H1 (cell line): Measurements from ENCODE around the gene PSMB4. TPM values are rescaled to one million over a fixed set of nuclear protein-coding genes. Genes with fewer than 3 reads are reported as not detected.
A peak's percentile ranks its signal among the peaks of the same experiment; 100 is the strongest.

ENCODE experiments used
- CTCF ChIA-PET: fragments of 300-600 bp; sonication (Branson Sonifier 250); formaldehyde crosslinking; loops from one replicate; lab custom pipeline; 2021; ENCODE audit not compliant: partially characterized antibody; lab: Charles Lee
- POLR2A ChIA-PET: fragments of 300-600 bp; sonication (Branson Sonifier 250); formaldehyde crosslinking; loops from one replicate; lab custom pipeline; 2021; ENCODE audit warnings: inconsistent platforms; ENCODE audit not compliant: partially characterized antibody; lab: Charles Lee
- DNase-seq, 2 experiments: peaks; one replicate each; pipeline versions ENCODE4 v3.0.0 to v3.0.0-alpha.2; 2010 to 2022; ENCODE audit warnings: low spot score in 2 of 2, low read depth in 1 of 2, mixed read lengths in 1 of 2
- FAIRE-seq: peaks from 2 replicates; lab custom pipeline; 2011; peaks lifted over from hg19 to GRCh38; lab: Jason Lieb, UNC
- H2AFZ ChIP-seq: 2 replicates; pipeline ENCODE4 v1.8.1; 2012; ENCODE audit warnings: low read length, inconsistent platforms
- H2AK5ac ChIP-seq: 2 replicates; pipeline ENCODE4 v1.6.1; 2013; ENCODE audit warnings: low read depth, low read length
- H2BK120ac ChIP-seq: replicated peaks from 2 replicates; pipeline ENCODE3; 2013; ENCODE audit warnings: low read depth, low read length, inconsistent platforms
- H2BK12ac ChIP-seq: 2 replicates; pipeline ENCODE4 v1.6.1; 2013; ENCODE audit warnings: low read depth, low read length
- H2BK15ac ChIP-seq: 2 replicates; pipeline ENCODE4 v1.6.1; 2013; ENCODE audit warnings: low read length
- H2BK20ac ChIP-seq: 2 replicates; pipeline ENCODE4 v1.6.1; 2013; ENCODE audit warnings: low read length
- H2BK5ac ChIP-seq: 2 replicates; pipeline ENCODE4 v1.6.1; 2013; ENCODE audit warnings: low read depth, low read length
- H3K14ac ChIP-seq: 2 replicates; pipeline ENCODE4 v1.6.1; 2013; ENCODE audit warnings: inconsistent platforms; ENCODE audit not compliant: insufficient read length
- H3K18ac ChIP-seq: 2 replicates; pipeline ENCODE4 v1.6.1; 2013; ENCODE audit warnings: low read length; ENCODE audit errors: extremely low read depth
- H3K23ac ChIP-seq: 2 replicates; pipeline ENCODE4 v1.6.1; 2013; ENCODE audit warnings: inconsistent platforms; ENCODE audit not compliant: insufficient read length
- H3K23me2 ChIP-seq: 2 replicates; pipeline ENCODE4 v1.6.1; 2013; ENCODE audit warnings: low read depth, low read length
- H3K27ac ChIP-seq: 2 replicates; pipeline ENCODE4 v1.6.1; 2011; ENCODE audit warnings: low read depth, low read length, inconsistent platforms
- H3K27me3 ChIP-seq, 4 experiments: replicated peaks in 1 of 4; 1 replicate in 1 of 4; 2 replicates in 3 of 4; pipeline versions ENCODE4 v1.6.1 to v1.8.1; 2011 to 2013; ENCODE audit warnings: low read length in 3 of 4, mild to moderate bottlenecking in 3 of 4, inconsistent platforms in 2 of 4, mixed read lengths in 2 of 4, moderate library complexity in 1 of 4; ENCODE audit not compliant: control insufficient read depth in 3 of 4, insufficient read depth in 3 of 4; ENCODE audit errors: extremely low read depth in 1 of 4
- H3K36me3 ChIP-seq, 4 experiments: 2 replicates each; pipeline versions ENCODE4 v1.6.1 to v1.8.1; 2011 to 2013; ENCODE audit warnings: mild to moderate bottlenecking in 4 of 4, low read length in 3 of 4, moderate library complexity in 2 of 4, control low read depth in 1 of 4, inconsistent platforms in 1 of 4; ENCODE audit not compliant: insufficient read depth in 4 of 4, control insufficient read depth in 2 of 4
- H3K4ac ChIP-seq: replicated peaks from 2 replicates; pipeline ENCODE3; 2013; ENCODE audit warnings: low read length, low read depth, mixed read lengths, inconsistent platforms; ENCODE audit not compliant: insufficient read length
- H3K4me1 ChIP-seq, 4 experiments: replicated peaks in 1 of 4; 1 replicate in 1 of 4; 2 replicates in 3 of 4; pipeline versions ENCODE4 v1.6.1 to v1.8.1; 2011 to 2013; ENCODE audit warnings: low read length in 3 of 4, inconsistent platforms in 2 of 4, mixed read lengths in 1 of 4; ENCODE audit not compliant: insufficient read depth in 4 of 4, control insufficient read depth in 3 of 4
- H3K4me2 ChIP-seq, 2 experiments: 2 replicates each; pipeline versions ENCODE4 v1.6.1 to v1.8.1; 2011 to 2013; ENCODE audit warnings: low read depth in 2 of 2, low read length in 2 of 2, control low read depth in 1 of 2, inconsistent platforms in 1 of 2, mild to moderate bottlenecking in 1 of 2; ENCODE audit not compliant: insufficient read depth in 1 of 2
- H3K4me3 ChIP-seq, 4 experiments: fragments of 200-600, 300-600 bp in 1 of 4; sonication (generic), shearing (Covaris generic), sonication (Bioruptor Twin) in 1 of 4; 2 replicates each; pipeline versions ENCODE4 v1.5.1 to v1.8.1; 2011 to 2016; ENCODE audit warnings: low read length in 4 of 4, low read depth in 3 of 4, control low read depth in 2 of 4, inconsistent platforms in 2 of 4, mild to moderate bottlenecking in 2 of 4, mixed read lengths in 1 of 4, moderate library complexity in 1 of 4; ENCODE audit not compliant: insufficient read depth in 2 of 4; ENCODE audit errors: extremely low read depth in 1 of 4
- H3K56ac ChIP-seq: replicated peaks from 2 replicates; pipeline ENCODE3; 2013; ENCODE audit warnings: low read depth, mild to moderate bottlenecking, mixed read lengths, low read length, inconsistent platforms; ENCODE audit not compliant: insufficient read length
- H3K79me1 ChIP-seq: 2 replicates; pipeline ENCODE4 v1.6.1; 2013; ENCODE audit warnings: low read depth, low read length, control low read depth
- H3K79me2 ChIP-seq, 2 experiments: 2 replicates each; pipeline versions ENCODE4 v1.6.1 to v1.8.1; 2012 to 2013; ENCODE audit warnings: low read length in 2 of 2, mild to moderate bottlenecking in 2 of 2, inconsistent platforms in 1 of 2; ENCODE audit not compliant: insufficient read depth in 2 of 2, control insufficient read depth in 1 of 2
- H3K9ac ChIP-seq, 4 experiments: replicated peaks in 1 of 4; 1 replicate in 1 of 4; 2 replicates in 3 of 4; pipeline versions ENCODE4 v1.6.1 to v1.8.1; 2011 to 2013; ENCODE audit warnings: low read depth in 3 of 4, low read length in 3 of 4, control low read depth in 2 of 4, mild to moderate bottlenecking in 2 of 4, moderate library complexity in 2 of 4, inconsistent platforms in 1 of 4; ENCODE audit errors: extremely low read depth in 1 of 4
- H3K9me3 ChIP-seq, 2 experiments: 2 replicates each; pipeline versions ENCODE4 v1.6.1 to v1.8.1; 2012 to 2013; ENCODE audit warnings: mild to moderate bottlenecking in 2 of 2, moderate library complexity in 2 of 2, control low read depth in 1 of 2, inconsistent platforms in 1 of 2, low read depth in 1 of 2, low read length in 1 of 2, mixed read lengths in 1 of 2; ENCODE audit not compliant: insufficient read depth in 2 of 2
- H4K20me1 ChIP-seq, 2 experiments: replicated peaks in 1 of 2; 2 replicates each; pipeline versions ENCODE3 to v1.8.1; 2011 to 2013; ENCODE audit warnings: inconsistent platforms in 2 of 2, low read length in 2 of 2, mild to moderate bottlenecking in 1 of 2; ENCODE audit not compliant: insufficient read depth in 2 of 2, control insufficient read depth in 1 of 2
- H4K5ac ChIP-seq: 2 replicates; pipeline ENCODE4 v1.6.1; 2013; ENCODE audit warnings: low read length, low read depth, mixed read lengths, inconsistent platforms; ENCODE audit not compliant: insufficient read length
- H4K8ac ChIP-seq: 2 replicates; pipeline ENCODE4 v1.8.0; 2013; ENCODE audit warnings: mild to moderate bottlenecking, moderate library complexity, low read length, inconsistent platforms; ENCODE audit not compliant: insufficient read depth; ENCODE audit errors: extremely low read depth
- H4K91ac ChIP-seq: replicated peaks from 2 replicates; pipeline ENCODE3; 2013; ENCODE audit warnings: low read length, mixed read lengths, inconsistent platforms; ENCODE audit not compliant: insufficient read length
- JUND ChIP-seq: IDR thresholded peaks from 2 replicates; pipeline ENCODE4 v1.6.1; 2011; ENCODE audit warnings: mild to moderate bottlenecking, improper control_type of control experiment, low read length
- SP1 ChIP-seq: IDR thresholded peaks from 2 replicates; pipeline ENCODE4 v1.6.1; 2011; ENCODE audit warnings: low read depth, low read length
- WGBS, 2 experiments: shearing (Covaris generic) in 1 of 2; methylation state at CpG; one replicate each; pipeline versions ENCODE4 v1.1.6 to v1.1.7; 2013 to 2015; ENCODE audit warnings: low lambda C conversion rate in 2 of 2, mixed read lengths in 2 of 2, inconsistent platforms in 1 of 2, low coverage in 1 of 2, missing lambda C conversion rate in 1 of 2; ENCODE audit not compliant: insufficient replicate concordance in 2 of 2, insufficient coverage in 1 of 2, insufficient read length in 1 of 2; ENCODE audit errors: extremely low coverage in 1 of 2, missing lambda C conversion rate in 1 of 2; 5-methylcytosine and 5-hydroxymethylcytosine counted together
- polyA plus RNA-seq, 7 experiments: library from polyadenylated mRNA; depleted of rRNA in 3 of 7; stranded (reverse) in 5 of 7; unstranded in 2 of 7; fragments of >200 nt in 5 of 7; fragments of 200-250 nt in 2 of 7; gene quantifications; 1 replicate in 5 of 7; 2 replicates in 1 of 7; 4 replicates in 1 of 7; pipeline versions ENCODE4 v1.2.1 to v1.2.3, GENCODE V29; 2011 to 2013; ENCODE audit warnings: missing spikeins in 2 of 7, mixed read lengths in 2 of 7
- total RNA-seq: library from RNA; stranded (reverse); fragmentation: NEBNext Ultra II Directional; extraction: Animal tissue kit (Norgen Biotek cat#: 25700); gene quantifications from 2 replicates; pipeline ENCODE4 v1.2.1, GENCODE V29; 2021

The PSMB4 gene
- total and polyA plus RNA-seq, 2 of the 8 experiments (the other 6 are each of a cell fraction or from before 2014, with no cell fraction given), result 430 to 1,098 TPM

DNA sequence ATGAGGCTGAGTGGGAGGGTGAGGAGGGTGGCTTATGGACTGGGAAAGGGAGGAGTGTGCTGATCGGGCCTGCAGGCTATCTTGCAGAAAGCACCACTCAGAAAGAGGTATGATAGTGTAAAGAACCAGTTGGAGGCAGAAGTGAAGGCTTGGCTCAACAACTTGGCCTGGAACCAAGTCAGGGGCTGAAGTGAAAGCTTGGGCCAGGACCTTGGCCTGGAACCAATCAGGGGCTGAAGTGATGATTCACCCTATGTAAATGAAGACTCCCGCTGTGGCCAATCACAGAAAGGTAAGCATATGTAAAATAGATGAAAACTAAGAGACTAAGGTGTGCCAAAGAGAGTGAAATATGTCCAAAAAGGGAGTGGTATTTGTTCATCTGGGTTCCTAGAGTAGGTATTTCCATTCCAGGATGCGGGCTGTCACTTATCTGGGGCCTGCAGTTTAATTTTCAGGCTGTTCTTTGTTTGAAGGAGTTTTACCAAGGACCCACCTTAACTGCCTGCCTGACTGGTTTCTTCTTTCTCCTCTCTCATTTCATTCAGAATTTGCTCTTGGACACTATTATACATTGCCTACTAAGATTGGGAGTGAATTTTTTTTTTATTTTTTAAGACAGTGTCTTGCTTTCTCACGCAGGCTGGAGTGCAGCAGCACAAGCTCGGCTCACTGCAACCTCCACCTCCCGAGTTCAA lies 47.2 kb upstream of the PSMB4 start:
- H3K9me3 ChIP-seq, result 0 out of 4 replicates have a peak, but pooled peaks cover 0 to 5% of the 10 kb centered on the region in 2 experiments
- no peak overlapping the region for H4K5ac ChIP-seq
- H3K4me3 ChIP-seq, result no peak overlapping the region
- WGBS, 2 experiments, result 93% methylated on average over 6 of the region's 6 CpGs; no CpG with 5 or more reads in 1 of the 2 experiments
- H3K27ac ChIP-seq, result no peak overlapping the region
- no peak overlapping the region for H3K4ac ChIP-seq
- CTCF ChIA-PET, result interaction anchor here (0.8 to 3.6 kb wide), 9 partner anchors 11 to 51 kb away, joined by 3 to 19 read pairs (median 4); no protein-coding TSS in a partner anchor
- no peak overlapping the region for H3K14ac ChIP-seq
- peaks cover 4% of the 10 kb centered on the region for H3K23me2 ChIP-seq
- no peak overlapping the region for H3K18ac ChIP-seq
- H3K79me1 ChIP-seq, result no peaks in the 10 kb centered on the region
- H2BK20ac ChIP-seq, result no peak overlapping the region
- H2AFZ ChIP-seq, result no peak overlapping the region
- H3K23ac ChIP-seq, result no peak overlapping the region
- H2AK5ac ChIP-seq, result no peak overlapping the region
- POLR2A ChIA-PET, result interaction anchor here (0.7 to 1.7 kb wide), 5 partner anchors 10 to 475 kb away, joined by 3 to 6 read pairs (median 3); partner anchors contain the start of gene VPS72
- no peaks in the 10 kb centered on the region for H3K79me2 ChIP-seq
- H2BK5ac ChIP-seq, result no peak overlapping the region
- H2BK120ac ChIP-seq, result no peak overlapping the region
- no peak overlapping the region for H3K4me2 ChIP-seq
- H3K4me1 ChIP-seq, result peaks cover 0 to 9% (median 7%) of the 10 kb centered on the region in 4 experiments; a peak in 4 of 7 replicates
- H3K36me3 ChIP-seq, result no peaks in the 10 kb centered on the region
- no peak overlapping the region for H2BK12ac ChIP-seq
- no peak overlapping the region for H2BK15ac ChIP-seq
- no peak overlapping the region for H4K91ac ChIP-seq
- DNase-seq (no peak), FAIRE-seq (no peak)
- no peaks in the 10 kb centered on the region for H4K20me1 ChIP-seq
- no peak overlapping the region for H4K8ac ChIP-seq
- TF ChIP-seq JUND (peak; percentile 20; the same call in 1 of the 2 replicates), SP1 (no peak)
- H3K9ac ChIP-seq, result no peak overlapping the region
- H3K56ac ChIP-seq, result no peak overlapping the region
- no peaks in the 10 kb centered on the region for H3K27me3 ChIP-seq
